HG03469 (cell line): Measurements from ENCODE around the gene KCNK17.

Experiments used
- ATAC-seq: cut with Tn5 transposase; IDR thresholded peaks from one replicate; pipeline ENCODE4 v1.9.1; 2021; ENCODE audit warnings: mild to moderate bottlenecking, moderate library complexity, moderate number of reproducible peaks; ENCODE audit not compliant: unreplicated experiment

Gene KCNK17

GRCh38 chr6:39274903-39275302 is 39.3 kb downstream of the KCNK17 start:
- no peak for ATAC-seq

DNA sequence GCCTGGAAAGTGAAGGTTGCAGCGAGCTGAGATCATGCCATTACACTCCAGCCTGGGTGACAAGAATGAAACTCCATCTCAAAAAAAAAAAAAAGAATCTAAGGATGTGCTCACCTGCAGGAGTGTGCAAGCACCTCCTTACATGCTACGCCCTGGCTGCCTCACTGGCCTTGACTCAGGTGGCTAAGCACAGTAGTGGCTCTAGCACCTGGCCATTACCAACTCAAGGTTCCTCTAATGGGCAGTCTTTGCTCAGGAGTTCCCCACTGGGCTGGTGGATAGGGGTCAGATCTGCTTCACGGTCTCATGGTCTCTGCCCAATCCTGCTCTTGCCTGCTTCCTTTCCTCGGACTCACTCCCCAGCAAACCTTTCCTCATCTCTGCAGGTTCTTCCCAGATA is 39.7 kb downstream of the KCNK17 start:
- ATAC-seq = no peak

GRCh38 chr6:39273406-39273821 is 40.8 kb downstream of the KCNK17 start:
- ATAC-seq = no peak

GRCh38 chr6:39269961-39270360 is 44.3 kb downstream of the KCNK17 start:
- no peak for ATAC-seq

DNA sequence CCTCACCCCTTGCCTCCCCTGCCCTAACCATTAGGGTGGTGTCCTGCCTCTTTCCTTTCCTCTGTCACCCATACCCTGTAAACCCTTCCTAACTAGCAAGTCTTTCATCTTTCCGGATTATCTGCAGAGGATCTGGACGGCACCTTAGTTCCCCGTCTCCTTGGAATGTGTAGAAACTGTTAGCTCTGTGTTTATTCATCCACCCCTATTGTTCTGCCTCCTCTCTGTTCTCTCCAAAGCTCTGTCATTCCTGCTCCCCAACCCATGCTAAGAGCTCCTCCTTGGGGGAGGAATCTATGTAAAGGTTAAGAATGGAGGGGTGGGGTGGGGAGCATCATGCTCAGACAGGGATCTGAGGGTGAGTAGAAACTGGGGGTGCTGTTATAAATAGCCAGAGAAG is 45.5 kb downstream of the KCNK17 start:
- no peak for ATAC-seq

GRCh38 chr6:39268171-39268570 is 46.0 kb downstream of the KCNK17 start:
- ATAC-seq = no peak

DNA sequence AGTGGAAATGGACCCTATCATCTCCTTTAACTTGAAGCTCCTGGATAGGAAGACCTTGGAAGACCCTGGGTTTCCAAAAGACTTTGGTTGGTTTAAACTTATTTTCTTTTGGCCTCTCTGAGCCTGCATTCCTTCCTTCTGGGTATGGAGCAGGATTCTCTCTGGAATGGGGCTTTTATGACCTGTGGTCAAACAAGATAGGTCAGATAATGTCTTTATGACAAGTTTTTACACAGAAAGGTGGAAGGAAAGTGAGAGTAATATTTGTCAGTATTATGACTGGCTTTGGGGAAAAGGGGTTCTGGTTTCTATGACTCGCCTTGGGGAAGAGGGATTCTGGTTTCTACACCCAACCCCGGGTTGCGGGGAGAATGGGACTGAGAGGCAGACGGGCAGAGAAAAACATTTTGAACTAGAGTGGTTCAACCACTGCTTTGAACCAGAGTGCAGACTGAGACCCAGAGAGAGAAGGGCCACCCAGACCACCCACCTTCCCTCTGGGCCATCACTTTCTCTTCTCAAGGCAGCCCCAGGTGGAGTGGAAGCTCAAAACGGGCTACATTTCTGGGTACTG is 47.4 kb downstream of the KCNK17 start:
- no peak for ATAC-seq

DNA sequence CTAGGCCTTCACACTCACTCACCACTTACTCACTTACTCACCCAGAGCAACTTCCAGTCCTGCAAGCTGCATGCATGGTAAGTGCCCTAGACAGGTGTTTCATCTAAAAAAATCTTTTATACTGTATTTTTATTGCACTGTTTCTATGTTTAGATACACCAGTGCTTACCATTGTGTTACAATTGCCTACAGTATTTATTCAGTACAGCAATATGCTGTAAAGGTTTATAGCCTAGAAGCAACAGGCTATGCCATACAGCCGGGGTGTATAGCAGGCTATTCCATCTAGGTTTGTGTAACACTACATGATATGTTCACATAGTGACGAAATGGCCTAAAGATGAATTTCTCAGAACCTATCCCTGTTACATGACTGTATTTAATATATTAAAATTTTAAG is 47.8 kb downstream of the KCNK17 start:
- no peak for ATAC-seq

GRCh38 chr6:39263303-39264037 is 50.7 kb downstream of the KCNK17 start:
- no peak for ATAC-seq

DNA sequence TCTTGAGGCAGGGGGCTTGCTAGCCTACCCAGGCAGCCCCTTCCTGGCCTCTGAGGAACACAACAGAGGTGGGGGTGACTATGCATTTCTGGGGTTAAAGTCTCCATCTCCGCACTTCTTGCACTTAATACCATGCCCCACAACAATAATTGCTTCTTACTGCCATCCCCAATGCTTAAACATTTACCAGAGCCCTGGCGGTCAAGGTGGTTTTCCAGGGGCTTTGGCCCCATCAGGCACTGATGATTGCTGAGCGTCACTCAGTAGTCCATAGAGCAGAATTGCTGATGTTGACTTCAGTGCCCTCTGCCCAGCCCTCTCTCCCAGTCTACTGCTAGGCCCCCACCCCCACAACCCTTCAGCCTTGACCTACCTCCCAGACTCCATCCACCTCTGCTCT is 52.5 kb downstream of the KCNK17 start:
- no peak for ATAC-seq

GRCh38 chr6:39260953-39261352 is 53.3 kb downstream of the KCNK17 start:
- no peak for ATAC-seq

GRCh38 chr6:39260456-39260855 is 53.8 kb downstream of the KCNK17 start:
- no peak for ATAC-seq

DNA sequence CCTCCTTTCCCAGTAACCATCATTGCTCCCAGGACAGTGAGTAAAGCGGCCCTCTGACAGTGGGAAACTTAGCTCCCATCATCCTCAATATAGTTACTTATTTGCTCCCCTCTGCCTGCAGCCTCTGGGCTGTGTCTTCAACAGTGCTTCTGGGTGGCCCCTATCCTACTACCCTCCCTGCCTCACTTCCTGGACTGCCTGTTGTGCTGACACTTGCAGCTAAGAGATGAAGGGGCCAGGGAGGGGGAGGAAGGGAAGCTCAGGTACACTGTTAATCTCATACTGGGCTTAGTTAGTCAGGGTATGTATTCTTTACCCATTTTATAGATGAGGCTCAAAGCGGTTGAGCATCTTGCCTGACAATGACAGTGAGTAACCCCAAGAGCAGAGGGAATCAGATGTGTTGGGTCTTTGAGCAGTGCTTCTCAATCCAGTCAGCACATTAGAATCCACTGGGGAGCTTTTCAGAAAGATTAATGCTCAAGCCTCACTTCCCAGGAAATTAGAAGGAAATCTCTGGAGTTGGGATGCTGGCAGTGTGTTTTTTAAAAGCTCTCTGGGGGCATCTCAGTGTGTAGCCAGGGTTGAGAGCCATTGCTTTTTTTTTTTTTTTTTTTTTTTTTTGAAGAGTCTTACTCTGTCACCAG is 57.8 kb downstream of the KCNK17 start:
- ATAC-seq = no peak

GRCh38 chr6:39254999-39255535 is 59.2 kb downstream of the KCNK17 start:
- no peak for ATAC-seq

GRCh38 chr6:39251406-39251805 is 62.8 kb downstream of the KCNK17 start:
- ATAC-seq = no peak

DNA sequence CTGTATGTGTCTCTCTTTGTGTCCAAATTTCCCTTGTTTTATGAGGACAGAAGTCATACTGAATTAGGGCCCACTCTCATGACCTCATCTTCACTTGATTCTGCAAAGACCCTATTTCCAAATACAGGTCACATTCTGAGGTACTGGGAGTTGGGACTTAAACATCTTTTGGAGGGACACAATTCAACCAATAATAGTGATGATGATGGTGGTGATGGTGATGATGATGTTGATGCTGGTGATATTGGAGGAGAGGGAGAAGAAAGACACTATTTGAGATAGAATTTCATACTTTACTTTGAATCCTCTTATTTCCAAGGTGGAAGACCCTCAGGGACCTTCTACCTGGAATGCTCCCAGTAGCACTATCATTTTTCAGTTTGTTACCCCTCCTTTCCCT is 63.7 kb downstream of the KCNK17 start:
- ATAC-seq = no peak

GRCh38 chr6:39249278-39249677 is 64.9 kb downstream of the KCNK17 start:
- no peak for ATAC-seq
